CD4-positive, CD25-positive, alpha-beta regulatory T cell (primary cell): ENCODE data around the gene TMEM106B. TPM values are rescaled to one million over a fixed set of nuclear protein-coding genes. Genes with fewer than 3 reads are reported as not detected.

Experiments used
- ATAC-seq, 2 donors: fragments of 150-1000 bp; cut with Tn5 transposase; one replicate each; pipeline ENCODE4 v1.10.0; 2021; ENCODE audit warnings: low read depth in 2 of 2, moderate number of reproducible peaks in 2 of 2, moderate library complexity in 1 of 2
- DNase-seq, 3 donors: peaks; one replicate each; pipeline versions ENCODE4 v3.0.0 to v3.0.0-alpha.2; 2012 to 2022; ENCODE audit warnings: mixed read lengths in 1 of 3
- H3K27ac ChIP-seq: one replicate; pipeline ENCODE4 v1.7.0; 2013; ENCODE audit warnings: mild to moderate bottlenecking, low read length; ENCODE audit not compliant: insufficient read depth, poor library complexity, severe bottlenecking
- H3K27me3 ChIP-seq: one replicate; pipeline ENCODE4 v1.7.0; 2013; ENCODE audit warnings: low read length; ENCODE audit not compliant: control insufficient read depth, insufficient read depth
- H3K36me3 ChIP-seq: one replicate; pipeline ENCODE4 v1.7.0; 2013; ENCODE audit warnings: mild to moderate bottlenecking, low read length, moderate library complexity; ENCODE audit not compliant: control insufficient read depth, insufficient read depth
- H3K4me1 ChIP-seq: 2 replicates; pipeline ENCODE4 v1.7.0; 2013; ENCODE audit warnings: mild to moderate bottlenecking, low read length; ENCODE audit not compliant: insufficient read depth, control insufficient read depth, poor library complexity, severe bottlenecking
- H3K4me3 ChIP-seq: one replicate; pipeline ENCODE4 v1.7.0; 2013; ENCODE audit warnings: low read depth, mild to moderate bottlenecking, low read length, moderate library complexity
- H3K9me3 ChIP-seq, 2 experiments: 1 replicate in 1 of 2; 2 replicates in 1 of 2; pipeline ENCODE4 v1.7.0; 2013; ENCODE audit warnings: low read length in 2 of 2, mild to moderate bottlenecking in 1 of 2, moderate library complexity in 1 of 2; ENCODE audit not compliant: control insufficient read depth in 2 of 2
- H3K27ac Mint-ChIP-seq, 3 donors: one replicate each; pipeline ENCODE4 v1.8.0; 2020 to 2022; ENCODE audit warnings: mild to moderate bottlenecking in 3 of 3, mixed read lengths in 3 of 3, moderate library complexity in 2 of 3
- H3K27me3 Mint-ChIP-seq: one replicate; pipeline ENCODE4 v1.8.0; 2022; ENCODE audit warnings: mild to moderate bottlenecking, mixed read lengths
- H3K36me3 Mint-ChIP-seq: one replicate; pipeline ENCODE4 v1.8.0; 2020; ENCODE audit warnings: mixed read lengths
- H3K4me1 Mint-ChIP-seq, 4 donors: one replicate each; pipeline ENCODE4 v1.8.0; 2020 to 2022; ENCODE audit warnings: mixed read lengths in 4 of 4, mild to moderate bottlenecking in 1 of 4
- H3K4me3 Mint-ChIP-seq, 4 donors: one replicate each; pipeline ENCODE4 v1.8.0; 2020 to 2022; ENCODE audit warnings: mild to moderate bottlenecking in 4 of 4, mixed read lengths in 4 of 4, moderate library complexity in 3 of 4
- H3K9me3 Mint-ChIP-seq, 7 donors: one replicate each; pipeline ENCODE4 v1.8.0; 2020 to 2022; ENCODE audit warnings: mixed read lengths in 7 of 7, mild to moderate bottlenecking in 3 of 7, moderate library complexity in 2 of 7
- polyA plus RNA-seq, 4 donors: library from polyadenylated mRNA; unstranded; fragments of 300-500 nt; fragmentation: Illumina TruSeq; gene quantifications; one replicate each; pipeline ENCODE4 v1.2.3, GENCODE V29; 2021
- total RNA-seq: library from RNA; stranded (reverse); gene quantifications from one replicate; pipeline ENCODE4 v1.2.3, GENCODE V29; 2022

TMEM106B gene
- total and polyA plus RNA-seq, 5 donors from 2014 or later = 19.0 to 43.8 (median 36.4) TPM

GRCh38 chr7:12229046-12229445 is 18.0 kb downstream of the TMEM106B start:
- Histone ChIP-seq H3K27me3 (no peaks in the 10 kb centered on the region), H3K4me1 (peaks cover 3% of the 10 kb centered on the region), H3K9me3 (no peaks in the 10 kb centered on the region), H3K27ac (no peak overlapping the region), H3K4me3 (no peak overlapping the region), H3K36me3 (peaks cover 22% of the 10 kb centered on the region)
- Mint-ChIP-seq H3K4me1 (peaks cover 8 to 21% (median 13%) of the 10 kb centered on the region in 4 donors), H3K27me3 (no peaks in the 10 kb centered on the region), H3K4me3 (no peak overlapping the region), H3K36me3 (peaks cover 25% of the 10 kb centered on the region), H3K9me3 (no peaks in the 10 kb centered on the region), H3K27ac (no peak overlapping the region)
- ATAC-seq (no peak), DNase-seq (no peak)

GRCh38 chr7:12231097-12231496 is 20.0 kb downstream of the TMEM106B start:
- peaks cover 20% of the 10 kb centered on the region for H3K36me3 Mint-ChIP-seq
- no peak overlapping the region for H3K4me3 Mint-ChIP-seq
- no peak overlapping the region for H3K27ac Mint-ChIP-seq
- Histone ChIP-seq H3K4me3 (no peak overlapping the region), H3K27ac (no peak overlapping the region), H3K4me1 (peaks cover 3% of the 10 kb centered on the region), H3K27me3 (no peaks in the 10 kb centered on the region), H3K36me3 (peaks cover 22% of the 10 kb centered on the region), H3K9me3 (no peaks in the 10 kb centered on the region)
- H3K27me3 Mint-ChIP-seq = no peaks in the 10 kb centered on the region
- H3K9me3 Mint-ChIP-seq = peaks cover 0 to 2% (median 0%) of the 10 kb centered on the region in 7 donors
- ATAC-seq (no peak), DNase-seq (no peak)
- H3K4me1 Mint-ChIP-seq = peaks cover under 1 to 10% (median 7%) of the 10 kb centered on the region in 4 donors

GRCh38 chr7:12233175-12233574 is 22.1 kb downstream of the TMEM106B start:
- Mint-ChIP-seq H3K27me3 (no peaks in the 10 kb centered on the region), H3K4me1 (peaks cover 0 to 5% (median 3%) of the 10 kb centered on the region in 4 donors), H3K4me3 (no peak overlapping the region), H3K9me3 (peaks cover 0 to 2% (median 0%) of the 10 kb centered on the region in 7 donors), H3K36me3 (peaks cover 20% of the 10 kb centered on the region), H3K27ac (peak overlapping the region in 1 of 3 donors; percentile 61)
- H3K9me3 ChIP-seq = no peaks in the 10 kb centered on the region
- DNase-seq (no peak), ATAC-seq (no peak)
- H3K27ac ChIP-seq = no peak overlapping the region
- H3K36me3 ChIP-seq = peaks cover 22% of the 10 kb centered on the region
- H3K27me3 ChIP-seq = no peaks in the 10 kb centered on the region
- no peak overlapping the region for H3K4me3 ChIP-seq
- peaks cover 3% of the 10 kb centered on the region for H3K4me1 ChIP-seq

DNA sequence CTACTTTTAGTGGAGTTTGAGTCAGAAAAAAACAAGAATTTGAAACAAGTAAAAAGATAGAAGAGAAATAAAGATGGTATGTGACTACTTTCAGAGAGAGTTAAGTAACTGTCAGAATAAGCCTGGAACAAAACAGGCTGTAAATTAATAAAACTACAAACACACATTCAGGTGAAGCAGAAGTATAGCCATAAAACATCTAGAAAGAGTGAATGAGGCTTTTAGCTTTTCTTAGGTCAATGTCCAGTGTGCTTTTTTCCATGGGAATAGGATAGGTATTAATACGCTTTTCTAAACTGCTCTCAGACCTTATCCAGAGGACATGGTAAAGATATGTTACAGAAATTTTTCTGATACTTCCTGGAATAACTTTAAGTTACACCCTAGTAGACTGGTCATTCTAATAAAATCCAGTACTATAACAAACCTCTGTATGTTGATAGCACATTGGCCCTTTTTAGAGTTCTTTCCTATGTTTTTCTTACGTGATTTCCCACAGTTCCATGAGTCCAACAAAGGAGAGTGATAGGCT is 23.3 kb downstream of the TMEM106B start:
- peaks cover under 1 to 5% (median 2%) of the 10 kb centered on the region in 4 donors for H3K4me1 Mint-ChIP-seq
- H3K9me3 Mint-ChIP-seq = peaks cover 0 to 7% (median 2%) of the 10 kb centered on the region in 7 donors
- Histone ChIP-seq H3K4me1 (no peaks in the 10 kb centered on the region), H3K36me3 (peaks cover 22% of the 10 kb centered on the region), H3K27ac (no peak overlapping the region), H3K4me3 (no peak overlapping the region), H3K9me3 (no peaks in the 10 kb centered on the region), H3K27me3 (no peaks in the 10 kb centered on the region)
- H3K4me3 Mint-ChIP-seq = no peak overlapping the region
- H3K36me3 Mint-ChIP-seq = peaks cover 21% of the 10 kb centered on the region
- H3K27me3 Mint-ChIP-seq = no peaks in the 10 kb centered on the region
- H3K27ac Mint-ChIP-seq = no peak overlapping the region
- DNase-seq (no peak), ATAC-seq (no peak)

DNA sequence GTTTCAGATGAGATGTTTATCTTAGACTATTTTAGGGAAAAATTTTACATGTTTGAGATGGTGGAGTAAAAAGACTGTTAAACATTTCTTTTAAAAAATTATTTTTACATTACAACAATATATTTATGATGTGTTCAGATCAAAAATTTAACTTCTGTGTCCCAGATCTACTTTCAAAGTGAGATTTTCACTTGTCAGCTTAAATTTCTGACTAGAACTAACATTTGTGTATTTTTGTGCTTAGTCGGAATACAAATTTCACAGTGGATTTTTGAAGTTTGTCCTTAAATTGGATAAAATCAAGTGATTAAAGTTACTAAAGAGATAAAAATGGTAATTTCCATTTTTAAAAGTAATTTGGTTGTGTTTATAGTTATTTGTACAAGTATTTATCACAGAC is 24.9 kb downstream of the TMEM106B start:
- H3K27ac ChIP-seq = no peak overlapping the region
- Mint-ChIP-seq H3K9me3 (peaks cover 0 to 7% (median 4%) of the 10 kb centered on the region in 7 donors), H3K27ac (no peak overlapping the region), H3K4me3 (no peak overlapping the region), H3K36me3 (peaks cover 29% of the 10 kb centered on the region), H3K4me1 (peaks cover 5 to 14% (median 9%) of the 10 kb centered on the region in 4 donors), H3K27me3 (no peaks in the 10 kb centered on the region)
- no peak for ATAC-seq
- H3K27me3 ChIP-seq = no peaks in the 10 kb centered on the region
- H3K9me3 ChIP-seq = no peaks in the 10 kb centered on the region
- no peak for DNase-seq
- peaks cover 20% of the 10 kb centered on the region for H3K36me3 ChIP-seq
- no peak overlapping the region for H3K4me3 ChIP-seq
- H3K4me1 ChIP-seq = no peaks in the 10 kb centered on the region

- no peak for DNase-seq
- H3K9me3 ChIP-seq = no peaks in the 10 kb centered on the region
- H3K4me3 ChIP-seq = no peak overlapping the region
- no peak overlapping the region for H3K4me3 Mint-ChIP-seq
- no peaks in the 10 kb centered on the region for H3K27me3 ChIP-seq
- H3K36me3 ChIP-seq = peaks cover 10% of the 10 kb centered on the region
- peaks cover 0 to 14% (median 10%) of the 10 kb centered on the region in 4 donors for H3K4me1 Mint-ChIP-seq
- H3K27ac Mint-ChIP-seq = no peak overlapping the region
- ATAC-seq = no peak
- H3K4me1 ChIP-seq = no peaks in the 10 kb centered on the region
- H3K36me3 Mint-ChIP-seq = peaks cover 30% of the 10 kb centered on the region
- H3K9me3 Mint-ChIP-seq = peaks cover 0 to 7% (median 4%) of the 10 kb centered on the region in 7 donors
- H3K27me3 Mint-ChIP-seq = no peaks in the 10 kb centered on the region
- H3K27ac ChIP-seq = no peak overlapping the region
Observed at GRCh38 chr7:12237007-12237406, 25.9 kb downstream of the TMEM106B start.

- H3K4me1 Mint-ChIP-seq = peaks cover 0 to 14% (median 10%) of the 10 kb centered on the region in 4 donors
- H3K27me3 Mint-ChIP-seq = no peaks in the 10 kb centered on the region
- peak overlapping the region in 1 of 3 donors; percentile 80 for H3K27ac Mint-ChIP-seq
- Histone ChIP-seq H3K27ac (no peak overlapping the region), H3K27me3 (no peaks in the 10 kb centered on the region), H3K36me3 (peaks cover 4% of the 10 kb centered on the region), H3K9me3 (no peaks in the 10 kb centered on the region), H3K4me3 (no peak overlapping the region), H3K4me1 (no peaks in the 10 kb centered on the region)
- ATAC-seq = no peak
- DNase-seq = no peak
- H3K4me3 Mint-ChIP-seq = no peak overlapping the region
- peaks cover 0 to 7% (median 2%) of the 10 kb centered on the region in 7 donors for H3K9me3 Mint-ChIP-seq
- peaks cover 26% of the 10 kb centered on the region for H3K36me3 Mint-ChIP-seq
Observed at GRCh38 chr7:12239806-12240205, 28.7 kb downstream of the TMEM106B start.

DNA sequence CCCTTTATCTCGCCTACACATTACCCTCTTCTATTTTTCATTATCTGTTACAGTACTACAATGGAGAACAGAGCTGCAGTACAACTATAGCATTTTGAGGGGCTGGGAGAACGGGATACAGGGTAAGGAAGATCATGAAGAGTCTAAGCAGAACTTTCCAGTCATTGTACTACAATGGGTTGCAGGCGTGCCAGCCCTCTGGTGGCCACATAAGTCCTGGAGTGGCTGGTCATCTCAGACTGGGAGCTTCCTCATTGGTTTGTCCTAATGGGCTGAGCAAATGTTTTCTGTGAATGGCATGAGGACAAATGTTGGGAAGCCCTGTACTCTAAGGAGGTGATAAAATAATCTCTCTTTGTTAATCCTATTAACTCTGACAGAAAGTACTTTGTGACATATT is 33.0 kb downstream of the TMEM106B start:
- H3K27me3 ChIP-seq = no peaks in the 10 kb centered on the region
- Mint-ChIP-seq H3K36me3 (peaks cover 13% of the 10 kb centered on the region), H3K27me3 (peaks cover 10% of the 10 kb centered on the region), H3K4me1 (peaks cover 0 to 14% (median 9%) of the 10 kb centered on the region in 4 donors), H3K9me3 (peaks cover 0 to 3% (median 0%) of the 10 kb centered on the region in 7 donors), H3K4me3 (no peak overlapping the region), H3K27ac (no peak overlapping the region)
- no peak overlapping the region for H3K4me3 ChIP-seq
- H3K36me3 ChIP-seq = no peaks in the 10 kb centered on the region
- ATAC-seq = no peak
- no peak overlapping the region for H3K27ac ChIP-seq
- H3K4me1 ChIP-seq = no peaks in the 10 kb centered on the region
- DNase-seq = no peak
- no peaks in the 10 kb centered on the region for H3K9me3 ChIP-seq
